HL-60 (cell line): ENCODE data around the gene TSPAN2.

Experiments
- CTCF ChIP-seq: IDR thresholded peaks from one replicate; pipeline ENCODE4 v1.5.1; 2011; ENCODE audit warnings: low read length, control low read depth, inconsistent platforms; ENCODE audit not compliant: insufficient read depth
- POLR2AphosphoS5 ChIP-seq: IDR thresholded peaks from 2 replicates; pipeline ENCODE4 v1.6.1; 2012; ENCODE audit warnings: low read depth
- REST ChIP-seq: IDR thresholded peaks from 2 replicates; pipeline ENCODE4 v1.6.1; 2012; ENCODE audit warnings: low read depth; ENCODE audit not compliant: insufficient replicate concordance

GRCh38 chr1:115023593-115023992, 65.7 kb downstream of the TSPAN2 start:
- TF ChIP-seq CTCF, result no peak
- TF ChIP-seq REST, result no peak
- TF ChIP-seq POLR2AphosphoS5, result no peak
